Islet of Langerhans (tissue), 1 donor: ENCODE measurements around the gene CDC42BPG.
A peak's percentile ranks its signal among the peaks of the same experiment; 100 is the strongest.

Source experiments
- FAIRE-seq: peaks from one replicate; lab custom pipeline; 2011; peaks lifted over from hg19 to GRCh38; lab: Jason Lieb, UNC

Gene CDC42BPG

GRCh38 chr11:64789331-64790204 is 54.9 kb downstream of the CDC42BPG start:
- FAIRE-seq, result no peak

DNA sequence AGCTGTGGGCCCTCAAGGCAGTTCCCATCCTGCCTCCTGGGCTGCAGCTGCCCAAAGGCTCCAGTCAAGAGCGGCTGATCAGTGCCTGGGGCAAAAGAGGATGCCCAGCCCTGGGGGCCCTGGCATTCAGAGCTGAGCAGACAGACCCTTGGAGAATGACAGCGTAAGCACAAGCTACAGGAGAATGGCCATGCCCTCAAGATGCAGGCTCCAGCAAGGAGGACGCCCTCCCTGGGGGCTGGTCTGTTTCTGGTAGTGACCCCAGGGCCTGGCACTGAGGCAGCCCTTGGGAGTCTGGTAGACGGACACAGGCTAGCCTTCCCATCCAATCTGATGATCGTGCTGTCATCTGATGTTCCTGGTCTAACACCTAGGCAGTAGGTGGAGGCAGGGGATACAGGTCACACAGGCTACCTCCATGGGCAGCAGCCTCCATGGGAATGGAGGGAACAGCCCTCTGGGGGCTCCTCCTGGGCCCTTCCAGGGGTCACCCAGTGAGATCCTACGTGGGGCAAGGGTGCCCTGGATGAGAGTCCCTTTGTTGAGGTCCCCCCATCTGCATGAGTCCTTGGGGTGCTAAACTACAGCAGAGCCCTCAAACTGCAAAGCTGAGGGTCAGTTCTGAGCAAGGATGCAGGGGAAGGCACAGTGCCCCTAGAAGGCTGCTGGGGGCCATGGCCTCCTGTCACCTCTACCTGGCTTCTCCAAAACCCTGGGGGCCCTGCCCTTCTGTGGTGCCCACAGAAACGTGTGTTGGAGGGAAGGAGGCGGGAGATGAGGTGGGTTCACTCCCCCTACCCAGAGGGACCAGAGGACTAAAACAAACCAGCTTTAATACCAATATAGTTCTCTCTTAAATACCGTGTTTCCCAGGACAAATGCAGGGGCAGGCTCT is 55.9 kb downstream of the CDC42BPG start:
- FAIRE-seq, result no peak

DNA sequence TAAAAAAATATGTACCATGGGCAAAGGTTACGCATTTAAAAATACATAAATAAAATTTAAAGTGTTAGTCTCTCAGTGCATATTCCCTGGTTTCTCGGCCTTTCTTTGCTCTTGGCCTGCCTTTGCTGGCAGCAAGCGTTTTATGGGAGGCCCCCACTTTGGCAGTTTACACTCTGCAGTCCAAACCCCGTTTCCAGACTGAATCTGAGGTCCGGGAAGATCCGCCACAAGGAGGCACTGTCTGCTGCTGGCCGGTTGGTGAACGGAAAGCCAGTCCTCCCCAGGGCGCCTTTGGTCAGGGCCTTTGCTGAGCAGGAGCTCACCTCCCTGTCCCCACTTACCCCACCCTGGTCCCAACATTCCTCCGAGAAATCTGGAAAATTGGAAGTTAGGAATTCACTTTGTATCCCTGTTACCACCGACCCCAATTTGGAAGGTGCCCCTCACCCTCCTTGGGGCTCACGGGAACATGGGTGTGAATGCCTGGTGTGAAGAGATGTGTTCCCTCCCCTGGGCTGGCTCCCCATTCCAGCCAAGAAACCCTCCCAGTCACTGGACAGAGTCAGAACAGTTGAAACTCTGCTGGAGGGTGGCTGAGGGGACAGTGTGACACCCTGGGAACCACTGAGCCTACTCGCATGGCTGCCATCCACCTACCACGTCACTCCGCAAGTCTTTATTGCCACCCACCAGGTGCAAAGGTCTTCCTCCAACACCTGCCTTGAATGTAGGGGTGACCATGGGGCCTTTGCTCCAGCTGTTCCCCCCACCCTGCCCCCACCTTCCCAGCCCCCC is 56.7 kb downstream of the CDC42BPG start:
- FAIRE-seq, result no peak

- no peak for FAIRE-seq
These were observed 58.1 kb downstream of the CDC42BPG start for GRCh38 chr11:64786308-64786707.

DNA sequence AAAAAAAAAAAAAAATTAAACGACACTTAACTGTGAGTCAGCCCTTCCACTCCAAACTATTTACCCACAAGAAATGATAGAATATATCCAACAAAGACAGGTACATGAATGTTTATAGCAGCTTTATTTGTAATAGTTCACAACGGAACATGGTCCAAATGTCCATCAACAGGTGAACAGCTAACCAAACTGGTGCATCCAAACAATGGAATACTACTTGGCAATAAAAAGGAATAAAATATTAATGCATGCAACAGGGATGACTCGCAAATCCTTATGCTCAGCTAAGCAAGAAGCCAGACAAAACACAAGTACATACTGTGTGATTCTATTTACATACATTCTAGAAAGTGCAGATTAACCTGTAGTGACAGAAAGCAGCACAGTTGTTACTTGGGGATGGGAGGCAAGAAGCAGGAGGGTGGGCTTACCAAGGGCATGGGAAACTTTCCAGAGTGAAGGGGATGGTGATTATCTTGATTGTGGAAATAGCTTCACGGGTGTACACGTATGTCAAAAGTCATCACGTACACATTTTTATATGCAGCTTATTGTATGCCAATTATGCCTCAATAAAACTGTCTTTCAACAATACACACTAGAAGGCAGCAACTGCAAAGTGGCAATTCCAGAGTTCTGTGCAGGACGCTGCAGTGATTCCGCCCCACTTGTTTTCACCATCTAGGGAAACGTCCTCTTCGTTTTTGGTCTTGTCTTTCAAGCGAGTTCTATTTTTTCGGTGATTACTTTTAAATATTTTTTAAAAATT is 59.5 kb downstream of the CDC42BPG start:
- FAIRE-seq, result no peak

GRCh38 chr11:64778473-64779298 is 65.8 kb downstream of the CDC42BPG start, which contains the start of gene SF1:
TSS of gene SF1 (minus strand) at chr11:64778542. CDS start at chr11:64778392, 150 bp downstream.
- peak; percentile 92 for FAIRE-seq

DNA sequence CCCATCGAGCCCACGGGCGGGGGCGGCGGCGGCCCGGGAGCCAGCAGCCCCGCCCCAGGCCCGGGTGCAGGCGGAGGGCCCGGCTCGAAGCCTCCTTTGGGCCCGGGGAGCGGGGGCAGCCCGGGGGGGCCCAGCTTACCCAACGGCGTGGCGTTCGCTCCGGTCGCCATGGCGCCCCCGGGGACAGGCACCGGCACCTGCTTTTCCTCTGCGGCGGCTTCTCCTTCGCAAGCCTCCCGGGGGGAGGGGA is 66.3 kb downstream of the CDC42BPG start:
- FAIRE-seq, result no peak

DNA sequence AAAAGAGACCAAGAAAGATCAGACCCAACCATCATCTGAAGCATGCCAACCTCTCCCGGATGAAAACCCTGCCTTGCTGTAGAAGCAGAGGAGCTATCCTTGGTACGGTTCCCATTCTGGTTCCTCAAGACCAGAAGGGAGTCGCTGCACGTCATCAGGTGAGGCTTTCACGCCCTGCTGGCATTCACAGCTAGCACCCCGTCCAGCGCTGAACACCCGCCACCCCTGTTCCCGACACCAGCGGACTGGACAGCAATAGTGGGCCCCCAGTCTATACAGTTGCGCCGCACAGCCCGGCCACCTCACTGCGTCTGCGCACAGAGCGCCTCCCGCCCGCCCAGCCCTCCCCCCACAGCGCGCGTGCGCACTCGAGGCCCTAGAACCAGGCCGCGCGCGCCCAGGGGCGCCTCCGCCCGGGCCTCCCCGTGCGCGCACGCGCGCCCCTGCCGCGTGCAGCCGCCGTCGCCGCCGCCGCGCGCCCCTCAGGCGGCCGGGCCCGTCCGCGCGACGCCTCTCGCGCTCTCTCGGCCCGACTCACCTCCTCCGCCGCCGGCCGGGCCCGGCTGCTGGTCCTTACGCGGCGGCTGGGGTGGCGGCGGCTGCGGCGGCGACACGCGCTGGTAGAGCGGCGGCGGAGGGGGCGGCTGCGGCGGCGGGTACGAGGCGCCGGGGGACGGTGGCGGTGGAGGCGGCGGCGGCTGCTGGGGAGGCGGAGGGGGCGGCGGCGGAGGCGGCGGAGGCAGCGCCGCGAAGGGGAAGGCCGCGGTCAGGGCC is 66.8 kb downstream of the CDC42BPG start:
- FAIRE-seq, result no peak

DNA sequence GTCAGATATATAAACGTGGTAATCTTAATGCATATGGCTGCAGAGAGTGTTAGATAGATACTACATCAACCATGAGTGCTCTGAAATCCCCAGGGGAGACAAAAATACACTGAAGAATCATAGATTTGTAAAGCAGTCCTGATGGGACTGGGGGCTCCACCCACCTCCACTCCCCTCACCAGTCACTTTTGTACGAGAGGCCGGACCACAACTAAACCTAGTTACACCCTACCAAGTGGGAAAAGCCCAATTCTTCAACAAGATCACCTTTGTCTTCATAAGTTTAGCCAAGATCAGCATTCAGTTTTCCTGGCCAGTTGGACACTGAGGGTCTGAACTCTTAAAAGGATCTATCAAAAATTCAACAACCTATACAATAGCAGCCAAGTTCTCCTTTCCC is 67.6 kb downstream of the CDC42BPG start:
- no peak for FAIRE-seq

DNA sequence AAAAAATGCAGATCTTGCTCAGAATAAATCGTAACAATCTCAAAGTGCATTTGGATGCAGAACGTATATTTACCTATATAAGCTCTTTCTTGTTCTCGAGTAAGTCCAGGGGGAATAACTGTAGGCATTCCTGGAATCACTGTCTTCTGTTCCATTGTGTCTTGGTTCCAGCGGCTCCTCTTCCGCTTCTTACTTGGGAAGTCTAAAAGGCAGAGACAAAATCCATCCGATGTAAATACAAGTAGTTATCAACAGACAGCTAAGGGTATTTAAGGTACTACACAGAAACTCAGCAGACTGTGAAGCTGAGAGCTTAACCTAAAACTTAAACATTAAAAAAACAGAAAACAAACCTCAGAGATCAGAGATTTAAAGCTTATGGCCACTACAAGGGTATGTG is 68.0 kb downstream of the CDC42BPG start:
- no peak for FAIRE-seq

DNA sequence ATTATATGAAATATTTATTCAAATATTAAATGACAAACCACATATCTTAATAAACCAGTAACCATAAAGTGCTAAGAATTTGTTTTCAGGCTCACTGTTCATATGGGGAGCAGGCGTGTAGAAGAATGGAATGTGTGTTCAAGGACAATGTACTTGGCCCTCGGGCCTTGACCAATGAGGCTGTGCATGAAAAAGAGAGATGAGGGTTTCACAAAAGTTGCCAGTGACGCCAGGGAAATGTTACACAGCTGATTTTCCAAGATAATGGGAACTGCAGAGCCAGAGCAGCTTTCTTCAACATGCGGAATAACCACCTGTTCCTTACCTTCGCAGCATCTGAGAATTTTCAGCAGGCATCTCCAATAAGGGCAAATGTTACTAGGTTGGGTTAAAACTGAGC is 70.3 kb downstream of the CDC42BPG start:
- no peak for FAIRE-seq
